ENCODE measurements around the gene TRIM22. TPM values are rescaled to one million over a fixed set of nuclear protein-coding genes. Genes with fewer than 3 reads are reported as not detected.

Gene TRIM22
- total RNA-seq: 135 and 147 TPM in 2 replicates

GRCh38 chr11:5689551-5689983 lies at the start of gene TRIM22:
TRIM22 (plus strand) TSS chr11:5689790; CDS start chr11:5696233, 6,443 bp downstream.

GRCh38 chr11:5684646-5685362 lies 4.8 kb upstream of the TRIM22 start, which contains the start of gene TRIM5:
TRIM5 (minus strand) TSS chr11:5685074; CDS start chr11:5680177, 4,897 bp downstream.

GRCh38 chr11:5736396-5736795 lies 46.8 kb downstream of the TRIM22 start, which contains the start of gene OR56B1:
OR56B1 (plus strand) TSS chr11:5736448; CDS start chr11:5736517, 69 bp downstream.

GRCh38 chr11:5753943-5754342 lies 64.4 kb downstream of the TRIM22 start, which contains the start of gene OR52N4:
OR52N4 (plus strand) TSS chr11:5754243; CDS start chr11:5754741, 498 bp downstream.

Other genes starting within 250 kb of the TRIM22 start
- gene OR51I1, start 248.3 kb upstream of the TRIM22 start, total RNA-seq: not detected in 2 replicates
- gene OR51I2, start 240.5 kb upstream of the TRIM22 start, total RNA-seq: not detected in 2 replicates
- gene OR52D1, start 201.1 kb upstream of the TRIM22 start, total RNA-seq: not detected in 2 replicates
- not detected in 2 replicates for gene UBQLN3, start 179.8 kb upstream of the TRIM22 start, total RNA-seq
- gene UBQLNL, start 173.1 kb upstream of the TRIM22 start, total RNA-seq: 0.25 TPM in 1 of 2 replicates, not detected in the other
- gene OR52H1, start 141.2 kb upstream of the TRIM22 start, total RNA-seq: not detected in 2 replicates
- not detected in 2 replicates for gene OR52B6, start 108.9 kb upstream of the TRIM22 start, total RNA-seq
- gene TRIM6, start 93.2 kb upstream of the TRIM22 start, total RNA-seq: 4.7 and 6.6 TPM in 2 replicates
- 10.8 and 14.0 TPM in 2 replicates for gene TRIM34, start 64.8 kb upstream of the TRIM22 start, total RNA-seq
- gene TRIM5, start 4.7 kb upstream of the TRIM22 start, total RNA-seq: 43.7 and 44.8 TPM in 2 replicates
- gene OR56B1, start 46.7 kb downstream of the TRIM22 start, total RNA-seq: not detected in 2 replicates
- gene OR52N4, start 64.5 kb downstream of the TRIM22 start, total RNA-seq: not detected in 2 replicates
- gene OR52N5, start 93.6 kb downstream of the TRIM22 start, total RNA-seq: not detected in 2 replicates
- gene OR52N1, start 101.5 kb downstream of the TRIM22 start, total RNA-seq: not detected in 2 replicates
- gene OR52N2, start 119.1 kb downstream of the TRIM22 start, total RNA-seq: not detected in 2 replicates
- not detected in 2 replicates for gene OR52E6, start 152.1 kb downstream of the TRIM22 start, total RNA-seq
- gene OR52E8, start 167.9 kb downstream of the TRIM22 start, total RNA-seq: not detected in 2 replicates
- not detected in 2 replicates for gene OR52E4, start 190.8 kb downstream of the TRIM22 start, total RNA-seq
- gene OR52E5, start 203.4 kb downstream of the TRIM22 start, total RNA-seq: not detected in 2 replicates